HG02623 (cell line): ENCODE results near the gene SNX9.
"Not testable (repeated sequence)": the region's sequence is repeated elsewhere in the genome, so short reads cannot be mapped to it uniquely, and the experiment has no call there.

Source experiments
- ATAC-seq: cut with Tn5 transposase; IDR thresholded peaks from one replicate; pipeline ENCODE4 v1.9.1; 2021; ENCODE audit warnings: moderate library complexity; ENCODE audit not compliant: unreplicated experiment

SNX9 gene

DNA sequence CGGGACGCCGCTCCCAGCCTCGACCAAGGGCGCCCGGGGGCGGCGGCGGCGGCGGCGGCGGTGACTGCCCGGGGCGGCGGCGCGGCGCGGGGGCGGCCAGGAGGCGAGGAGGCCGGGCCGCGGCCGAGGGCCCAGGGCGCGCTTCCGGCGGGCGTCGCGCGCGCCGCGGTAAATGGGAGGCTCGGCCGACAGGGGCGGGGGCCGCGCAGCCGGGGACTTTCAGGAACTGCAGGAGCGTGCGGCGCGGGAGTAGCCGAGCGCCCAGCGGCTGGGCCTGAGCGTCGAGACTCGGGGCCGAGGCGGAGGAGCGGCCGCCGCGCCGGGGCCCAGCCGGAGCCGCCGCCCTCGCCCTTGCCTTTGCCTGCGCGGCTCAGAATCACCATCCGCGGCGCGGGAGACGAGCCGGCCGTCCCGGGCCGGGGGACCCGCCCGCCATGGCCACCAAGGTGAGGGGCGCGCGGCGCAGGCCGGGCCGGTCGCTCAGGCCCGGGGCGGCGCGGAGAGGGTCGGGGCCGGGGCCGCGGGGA lies at the start of gene SNX9:
Gene SNX9 (plus strand): TSS at position 246 of the 527 bp plus-strand sequence. CDS start 189 bp downstream, at position 435.
- ATAC-seq = peak; percentile 70

GRCh38 chr6:157773248-157773773 lies 49.7 kb upstream of the SNX9 start:
- no peak for ATAC-seq

- no peak for ATAC-seq
Observed at GRCh38 chr6:157774153-157775135, 48.6 kb upstream of the SNX9 start.

GRCh38 chr6:157775376-157775775 lies 47.7 kb upstream of the SNX9 start:
- no peak for ATAC-seq

DNA sequence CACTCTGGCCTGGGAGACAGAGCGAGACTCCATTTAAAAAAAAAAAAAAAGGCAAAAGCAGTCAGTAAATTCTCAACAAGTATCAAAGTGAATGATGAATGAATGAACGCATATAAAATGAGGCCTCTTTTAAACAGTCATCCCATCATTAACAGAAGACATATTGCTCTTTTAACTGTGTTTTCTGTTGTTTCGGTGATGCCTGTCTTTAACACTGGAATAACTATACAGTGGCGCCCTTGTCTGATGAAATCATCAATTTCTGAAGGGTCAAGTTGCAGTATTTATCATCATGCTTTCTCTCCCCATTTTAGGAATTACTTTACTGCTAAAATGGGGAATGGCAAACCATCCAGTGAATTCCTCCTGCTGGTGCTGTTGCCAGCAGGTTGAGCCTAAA lies 45.7 kb upstream of the SNX9 start:
- ATAC-seq = no peak

DNA sequence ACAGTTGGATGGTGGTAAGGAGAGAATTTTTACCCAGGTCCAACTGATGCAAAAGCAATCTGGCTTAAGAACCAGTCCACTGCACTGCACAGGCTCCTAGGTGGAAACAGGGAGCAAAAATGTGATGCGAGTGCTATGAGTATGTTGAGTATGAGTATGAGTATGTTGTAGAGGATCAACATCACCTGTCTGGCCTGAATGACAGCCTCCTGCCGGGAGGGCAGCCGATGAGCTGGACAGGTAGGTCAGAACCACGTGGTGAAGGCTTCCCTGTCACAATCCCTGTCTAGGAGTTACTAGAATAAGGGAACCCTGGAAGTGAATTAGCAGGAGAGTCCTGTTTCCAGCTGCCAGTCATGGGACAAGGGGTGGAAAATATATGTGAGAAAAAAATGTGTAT lies 44.3 kb upstream of the SNX9 start:
- ATAC-seq = no peak

- ATAC-seq = no peak
Observed at GRCh38 chr6:157779705-157780604, 43.1 kb upstream of the SNX9 start.

DNA sequence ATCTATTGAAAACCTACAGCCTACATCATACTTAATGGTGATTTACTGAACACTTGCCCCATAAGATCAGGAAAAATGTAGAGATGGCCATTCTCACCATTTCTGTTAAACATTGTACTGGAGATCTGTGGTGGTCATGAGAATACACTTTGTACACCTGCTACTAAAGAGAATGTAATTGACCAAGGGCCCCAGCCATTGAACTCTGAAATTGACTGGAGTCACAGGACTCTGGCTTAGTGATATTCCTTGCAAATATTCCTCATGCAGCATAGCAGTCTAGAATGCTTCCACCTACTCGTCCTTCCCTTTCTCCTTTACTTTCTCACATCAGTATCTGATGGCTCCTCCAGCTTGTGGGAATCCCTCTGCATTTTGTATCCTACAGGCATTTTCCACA lies 37.4 kb upstream of the SNX9 start:
- ATAC-seq = no peak

DNA sequence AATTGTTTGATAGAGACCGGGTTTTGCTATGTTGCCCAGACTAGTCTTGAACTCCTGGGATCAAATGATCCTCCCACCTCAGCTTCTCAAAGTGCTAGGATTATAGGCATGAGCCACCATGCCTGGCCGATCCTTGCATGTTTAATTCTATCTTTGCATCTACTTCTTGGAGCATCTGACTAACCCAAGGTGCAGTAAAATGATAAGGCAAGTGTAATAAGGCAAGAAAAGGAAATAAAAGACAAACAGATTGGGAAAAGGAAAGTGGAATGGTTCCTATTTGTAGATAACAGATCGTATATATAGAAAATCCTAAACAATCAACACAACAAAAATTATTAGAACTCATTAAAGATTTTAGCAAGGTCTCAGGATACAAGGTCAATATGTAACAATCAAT lies 36.8 kb upstream of the SNX9 start:
- no peak for ATAC-seq

DNA sequence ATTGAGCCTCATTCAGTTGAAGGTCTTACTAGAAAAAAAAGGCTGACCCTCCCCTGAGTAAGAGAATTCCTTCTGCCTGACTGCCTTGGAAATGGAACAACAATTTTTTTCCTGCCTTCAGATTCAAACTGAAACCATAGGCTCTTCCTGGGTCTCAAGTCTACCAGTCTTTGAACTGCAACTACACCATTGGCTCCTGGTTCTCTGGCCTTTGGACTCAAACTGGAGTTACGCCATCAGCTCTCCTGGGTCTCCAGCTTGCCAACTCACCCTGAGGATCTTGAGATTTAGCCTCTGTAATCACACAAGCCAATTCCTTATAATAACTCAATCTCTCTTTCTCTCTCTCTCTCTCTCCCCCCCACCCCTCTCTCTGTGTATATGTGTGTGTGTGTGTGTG lies 36.0 kb upstream of the SNX9 start:
- no peak for ATAC-seq

GRCh38 chr6:157788180-157788579 lies 34.9 kb upstream of the SNX9 start:
- no peak for ATAC-seq

GRCh38 chr6:157789297-157789696 lies 33.7 kb upstream of the SNX9 start:
- ATAC-seq = no peak

GRCh38 chr6:157789861-157790260 lies 33.2 kb upstream of the SNX9 start:
- ATAC-seq = no peak

DNA sequence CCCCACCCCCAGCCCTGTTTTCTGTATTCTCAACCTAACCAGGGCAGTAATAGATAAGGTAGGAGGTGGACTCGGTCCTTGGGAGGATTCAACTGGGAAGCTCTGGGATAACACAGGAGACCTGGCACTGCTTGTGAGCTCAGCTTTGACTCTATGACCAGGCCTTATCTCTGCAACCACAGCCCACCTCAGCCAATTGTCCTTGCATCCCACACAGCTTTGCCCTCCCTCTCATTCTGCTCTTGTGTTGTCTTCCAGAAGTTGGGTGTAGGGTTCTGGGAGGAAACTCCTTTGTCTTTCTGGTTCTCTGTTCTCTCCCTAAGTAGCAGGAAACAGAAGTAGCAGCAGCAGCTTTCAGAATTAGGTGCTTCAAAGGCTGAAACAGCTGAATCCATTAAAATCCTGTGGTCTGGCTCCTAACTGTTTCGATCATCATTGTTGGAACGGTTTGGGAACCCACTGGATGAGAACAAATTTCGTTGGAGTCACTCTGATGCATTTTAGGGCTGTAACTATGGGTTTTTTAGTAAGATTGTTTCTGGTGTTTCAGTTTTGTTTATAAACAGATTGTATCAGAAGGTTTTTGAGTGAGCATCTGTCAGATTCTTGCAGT lies 32.4 kb upstream of the SNX9 start:
- ATAC-seq = no peak

DNA sequence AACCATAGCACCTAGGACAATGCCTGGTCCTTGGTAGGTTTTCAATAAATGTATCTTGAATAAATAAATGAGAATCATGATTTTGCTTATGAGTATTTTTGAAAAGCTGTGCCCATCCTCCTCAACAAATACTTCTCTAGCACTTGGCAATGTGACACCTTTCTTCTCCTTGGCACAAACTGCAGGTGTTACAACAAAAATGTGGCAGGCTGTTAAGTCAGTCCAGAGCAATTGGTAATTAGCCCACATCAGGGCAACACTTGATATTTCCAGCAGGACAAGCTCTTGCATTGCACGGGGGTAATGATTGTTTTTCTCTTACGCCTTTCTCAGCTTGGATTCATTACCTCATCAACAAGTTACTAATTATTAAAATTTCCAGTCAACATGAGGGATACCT lies 31.6 kb upstream of the SNX9 start:
- ATAC-seq = no peak

DNA sequence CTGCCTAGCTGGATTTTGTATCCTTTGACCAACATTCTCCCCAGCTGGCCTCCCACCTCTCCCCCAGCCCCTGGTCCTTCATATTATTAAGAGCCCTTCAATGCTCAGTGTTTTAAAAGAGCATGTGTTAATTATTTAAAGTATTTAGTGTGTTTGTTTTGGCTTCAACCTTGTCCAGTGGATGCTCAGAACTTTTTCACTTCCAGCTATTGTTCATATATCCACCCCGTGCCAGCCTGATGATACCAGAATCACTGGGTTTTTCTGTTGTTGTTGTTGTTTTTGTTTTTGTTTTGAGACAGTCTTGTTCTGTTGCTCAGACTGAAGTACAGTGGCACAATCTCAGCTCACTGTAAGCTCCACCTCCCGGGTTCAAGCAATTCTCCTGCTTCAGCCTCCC lies 30.4 kb upstream of the SNX9 start:
- no peak for ATAC-seq

DNA sequence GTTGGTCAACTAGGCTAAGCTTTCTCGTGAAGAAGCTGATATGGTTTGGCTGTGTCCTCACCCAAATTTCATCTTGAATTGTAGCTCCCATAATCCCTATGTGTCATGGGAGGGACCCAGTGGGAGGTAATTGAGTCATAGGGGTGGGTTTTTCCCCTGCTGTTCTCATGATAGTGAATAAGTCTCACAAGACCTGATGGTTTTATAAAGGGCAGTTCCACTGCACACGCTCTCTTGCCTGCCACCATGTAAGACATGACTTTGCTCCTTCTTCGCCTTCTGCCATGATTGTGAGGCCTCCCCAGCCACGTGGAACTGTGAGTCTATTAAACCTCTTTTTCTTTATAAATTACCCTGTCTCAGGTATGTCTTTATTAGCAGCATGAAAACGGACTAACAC lies 29.0 kb upstream of the SNX9 start:
- not testable (repeated sequence) for ATAC-seq

- no peak for ATAC-seq
Observed at GRCh38 chr6:157795841-157796240, 27.2 kb upstream of the SNX9 start.

- ATAC-seq = no peak
Observed at GRCh38 chr6:157798851-157799250, 24.2 kb upstream of the SNX9 start.

- not testable (repeated sequence) for ATAC-seq
Observed at GRCh38 chr6:157799561-157799960, 23.5 kb upstream of the SNX9 start.
